ENCODE data around the gene MTHFD2L. TPM values are rescaled to one million over a fixed set of nuclear protein-coding genes. Genes with fewer than 3 reads are reported as not detected.

The MTHFD2L gene
- total and polyA plus RNA-seq, 10 of the 15 experiments (the other 5 are each of a cell fraction or from before 2014, with no cell fraction given) = 4.8 to 25.4 (median 14.4) TPM

GRCh38 chr4:74219240-74219639 lies 61.3 kb downstream of the MTHFD2L start:
- no peak overlapping the region for H3K4me3 ChIP-seq
- TF ChIP-seq RBBP5 (conservative IDR thresholded peaks at IDR 0.05) = no peak
- TF ChIP-seq ZNF592 (IDR thresholded peaks at IDR 0.05) = no peak
- no peak for TF ChIP-seq SIX5 (IDR thresholded peaks at IDR 0.05; ENCODE audit: low read depth, low read length, severe bottlenecking)
- TF ChIP-seq, protein P1, sequence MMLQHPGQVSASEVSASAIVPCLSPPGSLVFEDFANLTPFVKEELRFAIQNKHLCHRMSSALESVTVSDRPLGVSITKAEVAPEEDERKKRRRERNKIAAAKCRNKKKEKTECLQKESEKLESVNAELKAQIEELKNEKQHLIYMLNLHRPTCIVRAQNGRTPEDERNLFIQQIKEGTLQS (IDR thresholded peaks at IDR 0.05; ENCODE audit: borderline replicate concordance, extremely low read depth, low read depth, low read length) = no peak
- no peak for TF ChIP-seq NR2C2 (IDR thresholded peaks at IDR 0.05; ENCODE audit: borderline replicate concordance, control insufficient read depth, insufficient read length, low read depth)
- TF ChIP-seq RUNX3 (IDR thresholded peaks at IDR 0.05; ENCODE audit: low read length) = no peak
- TF ChIP-seq EGR1 (IDR thresholded peaks at IDR 0.05; ENCODE audit: borderline replicate concordance in 1 of 2, low read depth in 2 of 2, low read length in 2 of 2) = no peak
- no peak for TF ChIP-seq NRF1 (conservative IDR thresholded peaks at IDR 0.05; ENCODE audit: low read depth, low read length)
- TF ChIP-seq HDAC2 (IDR thresholded peaks at IDR 0.05) = no peak
- no peak for TF ChIP-seq CREM (IDR thresholded peaks at IDR 0.05; ENCODE audit: low read depth)
- TF ChIP-seq STAT1 (conservative IDR thresholded peaks at IDR 0.05) = no peak
- TF ChIP-seq, protein P2, sequence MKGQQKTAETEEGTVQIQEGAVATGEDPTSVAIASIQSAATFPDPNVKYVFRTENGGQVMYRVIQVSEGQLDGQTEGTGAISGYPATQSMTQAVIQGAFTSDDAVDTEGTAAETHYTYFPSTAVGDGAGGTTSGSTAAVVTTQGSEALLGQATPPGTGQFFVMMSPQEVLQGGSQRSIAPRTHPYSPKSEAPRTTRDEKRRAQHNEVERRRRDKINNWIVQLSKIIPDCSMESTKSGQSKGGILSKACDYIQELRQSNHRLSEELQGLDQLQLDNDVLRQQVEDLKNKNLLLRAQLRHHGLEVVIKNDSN (IDR thresholded peaks at IDR 0.05; ENCODE audit: borderline replicate concordance, extremely low read length, insufficient read depth, low read depth, low read length) = no peak
- TF ChIP-seq STAT3 (IDR thresholded peaks at IDR 0.05; ENCODE audit: low read depth, low read length) = no peak
- no peak for DNase-seq (ENCODE audit: low read depth, low spot score)
- no peak overlapping the region for H2AFZ ChIP-seq (ENCODE audit: control insufficient read depth, low read depth, low read length)
- no peaks in the 10 kb centered on the region for H3K4me1 ChIP-seq (ENCODE audit: control insufficient read depth, insufficient read depth, low read length)
- intact Hi-C loops (cut with micrococcal nuclease; ENCODE audit: unreplicated experiment) (no loop called here), in situ Hi-C loops (cut with MboI) (no loop called here)
- SMC1A ChIA-PET (ENCODE audit: uncharacterized antibody, unreplicated experiment) = no interaction called here
- 81% methylated on average over 2 of the region's 2 CpGs for WGBS (ENCODE audit: insufficient coverage, insufficient replicate concordance, low lambda C conversion rate, missing lambda C conversion rate)
- H3K79me2 ChIP-seq (ENCODE audit: control insufficient read depth, insufficient read depth, low read length) = no peaks in the 10 kb centered on the region
- H4K20me1 ChIP-seq (ENCODE audit: control insufficient read depth, insufficient read depth) = no peaks in the 10 kb centered on the region
- H3K27ac ChIP-seq (ENCODE audit: control insufficient read depth, insufficient read depth) = no peak overlapping the region
- ATAC-seq = no peak
- H3K9me3 ChIP-seq (replicated peaks; ENCODE audit: control insufficient read depth, insufficient read depth, low read length) = no peaks in the 10 kb centered on the region
- CTCF ChIA-PET = interaction anchor here (0.8 to 6.1 kb wide), 2 partner anchors 10 to 456 kb away, joined by 3 to 48 read pairs; no protein-coding TSS in a partner anchor
- no peak overlapping the region for H3K4me2 ChIP-seq (ENCODE audit: control insufficient read depth, insufficient read depth)
- H3K27me3 ChIP-seq (replicated peaks in 1 of 2; ENCODE audit: control insufficient read depth in 2 of 2, insufficient read depth in 2 of 2, low read length in 1 of 2) = no peaks in the 10 kb centered on the region
- RAD21 ChIA-PET (ENCODE audit: unreplicated experiment) = interaction anchor here (0.9 kb wide), 1 partner anchor 10 kb away, joined by 5 read pairs; no protein-coding TSS in a partner anchor
- POLR2A ChIA-PET = no interaction called here
- BruUV-seq (replicated peaks) = no TSS peak
- no peak for FAIRE-seq
- H3K36me3 ChIP-seq (ENCODE audit: control insufficient read depth in 2 of 2, insufficient read depth in 2 of 2, low read length in 1 of 2) = no peaks in the 10 kb centered on the region
- no peak overlapping the region for H3K9ac ChIP-seq (ENCODE audit: control insufficient read depth, insufficient read depth, low read length)
